ENCODE measurements around the gene TTLL13.

- TF ChIP-seq EZH2 (IDR thresholded peaks at IDR 0.05; ENCODE audit: borderline replicate concordance, insufficient read depth, low read depth, low read length, poor library complexity, severe bottlenecking) (no peak), CTCF (IDR thresholded peaks at IDR 0.05) (peak; percentile 88)
Measured at GRCh38 chr15:90219421-90220141, 29.8 kb upstream of the TTLL13 start.
